ENCODE measurements around the gene PISD. TPM values are rescaled to one million over a fixed set of nuclear protein-coding genes. Genes with fewer than 3 reads are reported as not detected.
"Not testable (repeated sequence)": the region's sequence is repeated elsewhere in the genome, so short reads cannot be mapped to it uniquely, and the experiment has no call there.

Gene PISD
- total RNA-seq, 4 donors from 2014 or later = 33.7 to 111 (median 47.7) TPM

DNA sequence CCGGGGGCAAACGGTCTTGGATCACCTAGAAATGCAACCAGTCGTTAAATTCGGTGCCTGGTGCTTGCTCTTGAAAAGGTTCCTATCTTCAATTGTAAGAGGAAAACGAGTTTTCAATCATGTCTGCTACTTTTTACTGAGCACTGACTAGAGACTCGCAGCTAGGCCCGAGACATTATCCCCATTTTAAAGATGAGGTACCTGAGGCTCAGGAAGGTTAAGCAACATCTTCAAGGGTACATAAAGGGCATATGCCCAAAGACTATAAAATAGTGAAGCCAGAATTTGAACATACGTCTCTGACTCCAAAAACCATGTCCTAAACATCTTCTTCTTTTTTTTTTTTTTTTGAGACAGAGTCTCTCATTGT lies 638 bp upstream of the PISD start:
- in situ Hi-C loops (cut with MboI; ENCODE audit: low pct_ligation_motif_present in 1 of 4, low pct_unique_long_range_greater_than_20kb in 1 of 4, low sequenced_read_pairs in 3 of 4) (loop anchor here (10.0 to 25.0 kb wide), 4 partner anchors 82 to 302 kb away; partner anchors contain the start of gene YWHAH (in 1 of the 4)), intact Hi-C loops (cut with DNase I; ENCODE audit: low total_unique reads) (no loop called here)
- Histone ChIP-seq H3K9me3 (no peaks in the 10 kb centered on the region), H3K27ac (peak overlapping the region; percentile 80 to 86 (median 84)), H3K27me3 (no peaks in the 10 kb centered on the region), H3K4me3 (peak overlapping the region in 3 of 4 donors; percentile 63 to 79 (median 77)), H3K36me3 (no peaks in the 10 kb centered on the region), H3K4me1 (peaks cover 9 to 17% (median 14%) of the 10 kb centered on the region in 4 donors)
- no peak for DNase-seq
- 32% methylated on average over 8 of the region's 8 CpGs; no CpG with 5 or more reads in 1 of the 2 donors for WGBS, 2 donors (ENCODE audit: low coverage in 1 of 2)
- TF ChIP-seq POLR2A (IDR thresholded peaks at IDR 0.05) (no peak), EP300 (IDR thresholded peaks at IDR 0.05; ENCODE audit: low read depth) (no peak), POLR2AphosphoS5 (IDR thresholded peaks at IDR 0.05) (no peak)
- TF ChIP-seq, protein P1, sequence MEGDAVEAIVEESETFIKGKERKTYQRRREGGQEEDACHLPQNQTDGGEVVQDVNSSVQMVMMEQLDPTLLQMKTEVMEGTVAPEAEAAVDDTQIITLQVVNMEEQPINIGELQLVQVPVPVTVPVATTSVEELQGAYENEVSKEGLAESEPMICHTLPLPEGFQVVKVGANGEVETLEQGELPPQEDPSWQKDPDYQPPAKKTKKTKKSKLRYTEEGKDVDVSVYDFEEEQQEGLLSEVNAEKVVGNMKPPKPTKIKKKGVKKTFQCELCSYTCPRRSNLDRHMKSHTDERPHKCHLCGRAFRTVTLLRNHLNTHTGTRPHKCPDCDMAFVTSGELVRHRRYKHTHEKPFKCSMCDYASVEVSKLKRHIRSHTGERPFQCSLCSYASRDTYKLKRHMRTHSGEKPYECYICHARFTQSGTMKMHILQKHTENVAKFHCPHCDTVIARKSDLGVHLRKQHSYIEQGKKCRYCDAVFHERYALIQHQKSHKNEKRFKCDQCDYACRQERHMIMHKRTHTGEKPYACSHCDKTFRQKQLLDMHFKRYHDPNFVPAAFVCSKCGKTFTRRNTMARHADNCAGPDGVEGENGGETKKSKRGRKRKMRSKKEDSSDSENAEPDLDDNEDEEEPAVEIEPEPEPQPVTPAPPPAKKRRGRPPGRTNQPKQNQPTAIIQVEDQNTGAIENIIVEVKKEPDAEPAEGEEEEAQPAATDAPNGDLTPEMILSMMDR (IDR thresholded peaks at IDR 0.05) = no peak

DNA sequence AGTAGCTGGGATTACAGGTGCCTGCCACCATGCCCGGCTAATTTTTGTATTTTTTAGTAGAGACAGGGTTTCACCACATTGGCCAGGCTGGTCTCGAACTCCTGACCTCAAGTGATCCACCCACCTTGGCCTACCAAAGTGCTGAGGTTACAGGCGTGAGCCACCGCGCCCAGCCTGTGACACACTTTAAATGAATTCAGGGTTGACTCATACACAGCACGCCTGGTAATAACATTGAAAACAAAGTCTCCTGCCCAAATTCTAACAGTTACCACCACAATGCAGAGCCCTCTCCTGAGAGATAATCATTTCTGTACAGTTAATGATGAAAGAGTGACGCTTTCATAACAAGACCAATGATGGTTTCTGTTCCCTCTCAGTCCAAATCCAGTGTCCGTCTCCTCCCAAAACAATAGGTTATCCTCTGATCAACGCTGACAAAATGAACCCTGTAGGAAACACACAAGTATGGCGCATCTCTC lies 1.1 kb downstream of the PISD start:
- H3K27me3 ChIP-seq; H3K36me3 ChIP-seq; H3K9me3 ChIP-seq; intact Hi-C loops (cut with DNase I; ENCODE audit: low total_unique reads): not testable (repeated sequence)
- H3K27ac ChIP-seq = peak overlapping the region; percentile 80 to 86 (median 84)
- in situ Hi-C loops (cut with MboI; ENCODE audit: low pct_ligation_motif_present in 1 of 4, low pct_unique_long_range_greater_than_20kb in 1 of 4, low sequenced_read_pairs in 3 of 4) = loop anchor here (10.0 to 25.0 kb wide), 4 partner anchors 84 to 304 kb away; partner anchors contain the start of gene YWHAH (in 1 of the 4)
- H3K4me3 ChIP-seq = peak overlapping the region in 3 of 4 donors; percentile 63 to 79 (median 77)
- DNase-seq = peak; percentile 45
- peaks cover 9 to 17% (median 14%) of the 10 kb centered on the region in 4 donors for H3K4me1 ChIP-seq
- TF ChIP-seq POLR2AphosphoS5 (IDR thresholded peaks at IDR 0.05) = peak in 1 of 3 donors; percentile 28
- 38 to 68% methylated on average over 2 to 10 of the region's 10 CpGs for WGBS, 2 donors (ENCODE audit: low coverage in 1 of 2)

DNA sequence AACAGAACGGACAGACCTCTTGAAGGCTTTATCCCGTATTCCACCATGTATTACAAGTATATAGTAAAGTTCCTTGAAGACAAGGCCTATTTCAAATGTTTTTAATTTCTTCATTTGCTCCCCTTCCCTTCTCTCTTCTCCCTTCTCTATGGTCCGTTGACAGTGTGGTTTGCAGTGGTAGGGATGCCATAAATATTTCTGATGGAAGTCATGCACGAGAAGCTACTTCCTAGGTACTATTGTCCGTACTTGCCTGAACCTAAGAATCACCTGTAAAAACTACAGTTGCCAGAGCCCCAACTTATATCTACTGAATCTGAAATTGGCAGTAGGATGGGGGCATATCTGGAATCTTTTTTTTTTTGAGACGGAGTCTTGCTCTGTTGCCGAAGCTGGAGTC lies 2.8 kb downstream of the PISD start:
- Histone ChIP-seq H3K27me3 (no peaks in the 10 kb centered on the region), H3K36me3 (no peaks in the 10 kb centered on the region), H3K4me3 (no peak overlapping the region), H3K27ac (no peak overlapping the region), H3K9me3 (no peaks in the 10 kb centered on the region), H3K4me1 (peaks cover 9 to 17% (median 14%) of the 10 kb centered on the region in 4 donors)
- WGBS, 2 donors (ENCODE audit: low coverage in 1 of 2) = 72 to 81% methylated on average over 4 to 7 of the region's 7 CpGs
- in situ Hi-C loops (cut with MboI; ENCODE audit: low pct_ligation_motif_present in 1 of 4, low pct_unique_long_range_greater_than_20kb in 1 of 4, low sequenced_read_pairs in 3 of 4) (loop anchor here in 3 of 4 donors (25.0 kb wide), 2 partner anchors 278 to 303 kb away; partner anchors contain the start of gene YWHAH (in 1 of the 3)), intact Hi-C loops (cut with DNase I; ENCODE audit: low total_unique reads) (no loop called here)
- DNase-seq = no peak
- TF ChIP-seq POLR2A (IDR thresholded peaks at IDR 0.05) (no peak), POLR2AphosphoS5 (IDR thresholded peaks at IDR 0.05) (no peak), EP300 (IDR thresholded peaks at IDR 0.05; ENCODE audit: low read depth) (no peak)
- TF ChIP-seq, protein P1 (IDR thresholded peaks at IDR 0.05) = no peak

DNA sequence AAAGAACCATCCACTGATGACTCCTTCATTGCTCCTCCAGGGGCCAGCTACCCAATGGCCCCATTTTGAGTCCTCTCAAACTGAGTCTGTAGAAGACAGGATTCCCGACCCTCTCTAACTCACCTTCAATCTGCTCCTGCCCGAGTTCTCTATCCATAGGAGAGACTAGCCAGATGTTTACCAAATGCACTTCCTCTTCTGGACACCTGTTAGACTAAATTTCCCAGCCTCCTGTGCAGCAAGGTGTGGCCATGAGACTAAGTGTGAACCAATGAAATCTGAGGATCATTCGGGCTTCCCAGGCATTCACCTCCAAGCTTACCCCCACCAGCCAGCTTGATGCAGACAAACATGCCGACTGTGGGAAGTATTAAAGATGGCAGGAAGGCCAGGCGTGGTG lies 7.6 kb downstream of the PISD start:
- H3K27me3 ChIP-seq = no peaks in the 10 kb centered on the region
- H3K9me3 ChIP-seq = no peaks in the 10 kb centered on the region
- TF ChIP-seq POLR2A (IDR thresholded peaks at IDR 0.05) (no peak), EP300 (IDR thresholded peaks at IDR 0.05; ENCODE audit: low read depth) (no peak), POLR2AphosphoS5 (IDR thresholded peaks at IDR 0.05) (no peak)
- TF ChIP-seq, protein P1 (IDR thresholded peaks at IDR 0.05) = no peak
- peaks cover 0 to 5% (median 0%) of the 10 kb centered on the region in 4 donors for H3K36me3 ChIP-seq
- in situ Hi-C loops (cut with MboI; ENCODE audit: low pct_ligation_motif_present in 1 of 4, low pct_unique_long_range_greater_than_20kb in 1 of 4, low sequenced_read_pairs in 3 of 4) = loop anchor here in 3 of 4 donors (25.0 kb wide), 2 partner anchors 283 to 308 kb away; partner anchors contain the start of gene YWHAH (in 1 of the 3)
- no peak overlapping the region for H3K27ac ChIP-seq
- peaks cover 0 to 7% (median 0%) of the 10 kb centered on the region in 4 donors for H3K4me1 ChIP-seq
- H3K4me3 ChIP-seq = no peak overlapping the region
- WGBS, 2 donors (ENCODE audit: low coverage in 1 of 2) = 90 to 100% methylated on average over 2 to 5 of the region's 5 CpGs
- DNase-seq = no peak
- intact Hi-C loops (cut with DNase I; ENCODE audit: low total_unique reads) = no loop called here
